ENCODE measurements around the gene WWOX.

DNA sequence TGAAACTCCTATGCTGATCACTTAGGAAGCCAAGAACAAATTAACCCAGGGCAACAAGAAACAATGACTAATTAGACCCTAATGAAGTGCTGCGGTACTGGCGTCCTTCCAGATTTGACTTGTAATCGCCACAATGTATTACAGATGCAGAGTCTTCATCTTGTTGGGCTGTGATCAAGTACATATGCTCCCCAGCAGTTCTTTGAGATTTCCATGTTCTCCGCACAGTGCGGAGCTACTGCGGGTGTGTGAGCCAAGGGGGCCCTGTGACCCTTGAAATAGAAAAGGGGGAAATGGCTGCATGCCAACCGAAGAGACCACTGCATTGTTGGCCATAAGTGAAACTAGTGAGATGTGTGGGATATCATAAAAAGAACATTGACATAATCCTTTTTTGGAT is 1031.2 kb downstream of the WWOX start:
- TF ChIP-seq, protein P1, sequence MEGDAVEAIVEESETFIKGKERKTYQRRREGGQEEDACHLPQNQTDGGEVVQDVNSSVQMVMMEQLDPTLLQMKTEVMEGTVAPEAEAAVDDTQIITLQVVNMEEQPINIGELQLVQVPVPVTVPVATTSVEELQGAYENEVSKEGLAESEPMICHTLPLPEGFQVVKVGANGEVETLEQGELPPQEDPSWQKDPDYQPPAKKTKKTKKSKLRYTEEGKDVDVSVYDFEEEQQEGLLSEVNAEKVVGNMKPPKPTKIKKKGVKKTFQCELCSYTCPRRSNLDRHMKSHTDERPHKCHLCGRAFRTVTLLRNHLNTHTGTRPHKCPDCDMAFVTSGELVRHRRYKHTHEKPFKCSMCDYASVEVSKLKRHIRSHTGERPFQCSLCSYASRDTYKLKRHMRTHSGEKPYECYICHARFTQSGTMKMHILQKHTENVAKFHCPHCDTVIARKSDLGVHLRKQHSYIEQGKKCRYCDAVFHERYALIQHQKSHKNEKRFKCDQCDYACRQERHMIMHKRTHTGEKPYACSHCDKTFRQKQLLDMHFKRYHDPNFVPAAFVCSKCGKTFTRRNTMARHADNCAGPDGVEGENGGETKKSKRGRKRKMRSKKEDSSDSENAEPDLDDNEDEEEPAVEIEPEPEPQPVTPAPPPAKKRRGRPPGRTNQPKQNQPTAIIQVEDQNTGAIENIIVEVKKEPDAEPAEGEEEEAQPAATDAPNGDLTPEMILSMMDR (conservative IDR thresholded peaks at IDR 0.05; ENCODE audit: low read depth, low read length) = no peak
- no peak for TF ChIP-seq EZH2 (IDR thresholded peaks at IDR 0.05; ENCODE audit: borderline replicate concordance, low read depth, low read length, poor library complexity, severe bottlenecking)

Measured in A673 (cell line).